Lower leg skin (tissue), 4 donors: Measurements from ENCODE around the gene ERRFI1. TPM values are rescaled to one million over a fixed set of nuclear protein-coding genes. Genes with fewer than 3 reads are reported as not detected.

Source experiments
- DNase-seq, 2 donors: peaks; one replicate each; pipeline ENCODE4 v3.0.0-alpha.2; 2019; ENCODE audit warnings: low spot score in 2 of 2
- H3K4me3 ChIP-seq: fragments of 200-600 bp; sonication (generic); 2 replicates; pipeline ENCODE4 v1.5.1; 2017; ENCODE audit warnings: mild to moderate bottlenecking, low read depth; ENCODE audit not compliant: poor library complexity, severe bottlenecking
- POLR2A ChIP-seq, 2 donors: fragments of 450-650 bp; IDR thresholded peaks; one replicate each; pipeline ENCODE4 v1.6.1; 2016 to 2017; ENCODE audit warnings: antibody characterized with exemption in 2 of 2, mild to moderate bottlenecking in 1 of 2, moderate library complexity in 1 of 2
- WGBS, 2 donors: methylation state at CpG; one replicate each; pipeline ENCODE4 v1.1.5; 2018; 5-methylcytosine and 5-hydroxymethylcytosine counted together
- intact Hi-C: fragments of 100-400 bp; cut with DNase I; formaldehyde crosslinking; loops from one replicate; pipeline ENCODE4 v1.15.0; 2023; ENCODE audit warnings: low total_unique reads
- total RNA-seq, 4 donors: library from RNA; depleted of rRNA; stranded (reverse); fragments of >200 nt; gene quantifications; one replicate each; pipeline ENCODE4 v1.1.0, GENCODE V29; 2016
- TF ChIP-seq, protein P1 (sequence below), 3 donors: fragments of 450-650 bp; IDR thresholded peaks; one replicate each; pipeline ENCODE4 v1.5.1; 2016; ENCODE audit warnings: antibody characterized with exemption in 3 of 3, mild to moderate bottlenecking in 3 of 3, moderate library complexity in 2 of 3

The ERRFI1 gene
- total RNA-seq, 4 donors from 2014 or later, result 93.6 to 566 (median 163) TPM

DNA sequence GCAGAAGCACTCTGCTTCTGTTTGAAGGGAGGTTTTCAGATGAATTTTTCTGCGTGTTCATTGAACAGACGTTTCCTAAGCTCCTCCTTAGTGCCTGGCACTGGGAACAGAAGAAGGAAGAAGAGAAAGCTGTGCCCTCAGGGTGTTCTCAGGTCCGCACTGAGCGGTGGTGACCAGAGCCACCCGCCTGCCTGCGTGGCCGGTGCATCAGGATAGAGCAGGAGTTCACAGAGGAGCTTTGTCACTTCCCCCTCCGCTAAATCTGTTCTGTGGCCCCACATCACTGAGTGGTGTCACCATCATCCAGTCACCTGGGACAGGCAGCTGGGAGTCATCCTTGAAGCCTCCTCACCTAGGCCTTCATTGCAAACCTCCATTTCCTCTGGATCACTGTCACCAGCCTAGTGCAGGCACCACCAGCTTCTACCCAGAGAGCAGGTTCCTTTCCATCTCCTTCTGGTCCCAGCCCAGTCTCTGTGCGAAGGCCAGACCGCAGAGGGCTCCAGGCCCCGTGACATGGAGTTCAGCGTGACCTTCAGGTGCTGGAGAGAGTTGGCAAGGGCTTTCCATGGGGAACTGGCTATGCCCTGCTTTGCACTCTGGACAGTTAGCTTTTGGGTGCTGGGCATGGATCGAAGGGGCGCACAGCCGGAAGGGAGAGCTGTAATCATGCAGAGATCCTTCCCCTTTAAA is 42.9 kb downstream of the ERRFI1 start:
- WGBS, 2 donors, result 88% methylated on average over 14 to 15 of the region's 15 CpGs
- TF ChIP-seq POLR2A (IDR thresholded peaks at IDR 0.05), result no peak
- TF ChIP-seq, protein P1, sequence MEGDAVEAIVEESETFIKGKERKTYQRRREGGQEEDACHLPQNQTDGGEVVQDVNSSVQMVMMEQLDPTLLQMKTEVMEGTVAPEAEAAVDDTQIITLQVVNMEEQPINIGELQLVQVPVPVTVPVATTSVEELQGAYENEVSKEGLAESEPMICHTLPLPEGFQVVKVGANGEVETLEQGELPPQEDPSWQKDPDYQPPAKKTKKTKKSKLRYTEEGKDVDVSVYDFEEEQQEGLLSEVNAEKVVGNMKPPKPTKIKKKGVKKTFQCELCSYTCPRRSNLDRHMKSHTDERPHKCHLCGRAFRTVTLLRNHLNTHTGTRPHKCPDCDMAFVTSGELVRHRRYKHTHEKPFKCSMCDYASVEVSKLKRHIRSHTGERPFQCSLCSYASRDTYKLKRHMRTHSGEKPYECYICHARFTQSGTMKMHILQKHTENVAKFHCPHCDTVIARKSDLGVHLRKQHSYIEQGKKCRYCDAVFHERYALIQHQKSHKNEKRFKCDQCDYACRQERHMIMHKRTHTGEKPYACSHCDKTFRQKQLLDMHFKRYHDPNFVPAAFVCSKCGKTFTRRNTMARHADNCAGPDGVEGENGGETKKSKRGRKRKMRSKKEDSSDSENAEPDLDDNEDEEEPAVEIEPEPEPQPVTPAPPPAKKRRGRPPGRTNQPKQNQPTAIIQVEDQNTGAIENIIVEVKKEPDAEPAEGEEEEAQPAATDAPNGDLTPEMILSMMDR (IDR thresholded peaks at IDR 0.05), result no peak
- DNase-seq, result no peak
- intact Hi-C loops, result no loop called here
- no peak overlapping the region for H3K4me3 ChIP-seq

GRCh38 chr1:7980984-7981383 is 45.1 kb downstream of the ERRFI1 start:
- H3K4me3 ChIP-seq, result no peak overlapping the region
- intact Hi-C loops, result no loop called here
- TF ChIP-seq POLR2A (IDR thresholded peaks at IDR 0.05), result no peak
- TF ChIP-seq, protein P1 (IDR thresholded peaks at IDR 0.05), result no peak
- DNase-seq, result no peak
- WGBS, 2 donors, result 85 to 90% methylated on average over 7 of the region's 7 CpGs

- WGBS, 2 donors, result 57 to 61% methylated on average over 8 of the region's 8 CpGs
- no peak overlapping the region for H3K4me3 ChIP-seq
- intact Hi-C loops, result loop anchor here (5.0 kb wide), 1 partner anchor 342 kb away; the partner anchor contains the start of gene SLC45A1
- TF ChIP-seq, protein P1 (IDR thresholded peaks at IDR 0.05), result peak in 1 of 3 donors; percentile 84
- TF ChIP-seq POLR2A (IDR thresholded peaks at IDR 0.05), result no peak
- DNase-seq, result peak; percentile 64 to 92
These were observed 50.8 kb downstream of the ERRFI1 start for GRCh38 chr1:7975212-7975865.

DNA sequence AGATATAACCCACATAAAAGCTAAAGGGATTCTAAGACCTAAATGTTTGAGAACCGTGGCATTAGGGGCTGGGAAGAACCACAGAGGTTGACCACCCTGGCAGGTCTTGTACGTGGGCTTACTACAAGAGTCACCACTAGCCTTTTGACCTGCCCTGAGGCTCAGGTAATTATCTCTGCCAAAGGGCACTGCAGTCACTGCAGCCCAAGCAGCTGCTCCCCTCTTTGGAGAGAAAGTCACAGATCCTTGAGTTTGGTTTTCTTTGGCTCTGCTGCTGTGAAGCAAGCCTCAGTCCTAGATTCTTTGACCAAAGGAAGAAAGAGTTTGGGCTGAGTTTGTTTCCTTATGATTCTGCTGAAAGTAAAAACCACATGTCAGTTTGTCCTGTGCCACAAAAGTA is 53.0 kb downstream of the ERRFI1 start:
- 94 to 98% methylated on average over 2 of the region's 2 CpGs for WGBS, 2 donors
- H3K4me3 ChIP-seq, result no peak overlapping the region
- TF ChIP-seq POLR2A (IDR thresholded peaks at IDR 0.05), result no peak
- TF ChIP-seq, protein P1 (IDR thresholded peaks at IDR 0.05), result no peak
- DNase-seq, result no peak
- intact Hi-C loops, result no loop called here

- intact Hi-C loops, result no loop called here
- no peak overlapping the region for H3K4me3 ChIP-seq
- TF ChIP-seq, protein P1 (IDR thresholded peaks at IDR 0.05), result no peak
- TF ChIP-seq POLR2A (IDR thresholded peaks at IDR 0.05), result no peak
- no peak for DNase-seq
- whole genome bisulfite sequencing, 2 donors, result 93 to 98% methylated on average over 5 of the region's 5 CpGs
These were observed 53.8 kb downstream of the ERRFI1 start for GRCh38 chr1:7972285-7972684.
